ENCODE data around the gene KDM3A. TPM values are rescaled to one million over a fixed set of nuclear protein-coding genes. Genes with fewer than 3 reads are reported as not detected.
A peak's percentile ranks its signal among the peaks of the same experiment; 100 is the strongest.

KDM3A gene
- total RNA-seq, 1 donor from 2014 or later: 69.6 TPM

DNA sequence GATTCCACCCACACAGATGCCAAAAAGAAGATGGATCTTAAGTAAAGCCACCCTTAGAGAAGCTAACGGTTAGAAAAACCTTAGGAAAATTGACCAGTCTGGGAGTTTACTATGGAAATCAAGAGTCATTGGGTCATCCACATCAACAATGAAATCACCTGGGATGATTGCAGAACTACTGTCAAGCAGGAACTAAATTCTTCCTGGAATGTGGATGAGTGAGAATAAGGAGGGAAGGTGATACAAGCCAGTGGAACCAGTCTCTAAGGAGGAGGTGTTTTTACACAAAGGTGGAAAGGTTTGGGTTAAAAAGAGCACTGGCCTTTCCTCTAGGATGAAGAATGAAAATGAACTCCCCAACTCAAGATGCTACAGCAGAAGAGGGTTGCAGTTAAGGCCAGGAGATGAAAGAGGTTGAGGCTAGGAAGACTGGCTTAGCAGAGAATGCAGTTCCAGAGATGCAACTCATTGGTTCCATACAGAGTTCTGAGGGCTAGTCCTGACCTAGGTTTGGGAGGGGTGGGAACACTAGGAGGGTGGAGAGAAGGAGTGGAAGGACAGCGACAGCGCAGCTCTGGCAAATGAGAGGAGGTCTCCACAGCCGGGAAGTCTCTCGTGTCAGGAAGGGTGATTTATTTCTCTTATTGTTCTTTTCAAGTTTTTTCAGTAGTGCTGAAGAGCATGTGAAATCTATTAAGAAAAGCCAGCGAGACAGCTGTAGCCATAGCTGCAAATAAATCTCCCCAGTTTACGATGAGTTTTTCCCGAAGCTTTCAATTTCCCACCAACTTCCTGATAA, 27.7 kb upstream of the KDM3A start:
- H3K36me3 Mint-ChIP-seq (ENCODE audit: low read depth): no peaks in the 10 kb centered on the region
- no peak for DNase-seq
- intact Hi-C loops (cut with micrococcal nuclease): no loop called here
- peaks cover 9% of the 10 kb centered on the region for H3K9me3 Mint-ChIP-seq
- peaks cover 25% of the 10 kb centered on the region for H3K27me3 Mint-ChIP-seq
- no peaks in the 10 kb centered on the region for H3K4me1 Mint-ChIP-seq
- no peak overlapping the region for H3K27ac Mint-ChIP-seq
- H3K4me3 Mint-ChIP-seq: no peak overlapping the region

- H3K4me1 Mint-ChIP-seq: no peaks in the 10 kb centered on the region
- H3K4me3 Mint-ChIP-seq: no peak overlapping the region
- peaks cover 11% of the 10 kb centered on the region for H3K9me3 Mint-ChIP-seq
- H3K27me3 Mint-ChIP-seq: peaks cover 26% of the 10 kb centered on the region
- intact Hi-C loops (cut with micrococcal nuclease): no loop called here
- H3K27ac Mint-ChIP-seq: no peak overlapping the region
- no peak for DNase-seq
- no peaks in the 10 kb centered on the region for H3K36me3 Mint-ChIP-seq (ENCODE audit: low read depth)
Measured at GRCh38 chr2:86414996-86415395, 26.2 kb upstream of the KDM3A start.

- no peaks in the 10 kb centered on the region for H3K36me3 Mint-ChIP-seq (ENCODE audit: low read depth)
Measured at GRCh38 chr2:86416146-86416545, 25.0 kb upstream of the KDM3A start.

GRCh38 chr2:86417961-86418360, 23.2 kb upstream of the KDM3A start:
- Mint-ChIP-seq H3K36me3 (ENCODE audit: low read depth) (no peaks in the 10 kb centered on the region), H3K27ac (no peak overlapping the region), H3K4me3 (no peak overlapping the region), H3K27me3 (peaks cover 41% of the 10 kb centered on the region), H3K9me3 (peaks cover 16% of the 10 kb centered on the region), H3K4me1 (no peaks in the 10 kb centered on the region)
- intact Hi-C loops (cut with micrococcal nuclease): no loop called here
- DNase-seq: no peak

More at GRCh38 chr2:86416146-86416545, 25.0 kb upstream of the KDM3A start:
- H3K4me3 Mint-ChIP-seq: no peak overlapping the region
- intact Hi-C loops (cut with micrococcal nuclease): no loop called here
- H3K9me3 Mint-ChIP-seq: peaks cover 16% of the 10 kb centered on the region
- peaks cover 34% of the 10 kb centered on the region for H3K27me3 Mint-ChIP-seq
- no peaks in the 10 kb centered on the region for H3K4me1 Mint-ChIP-seq
- DNase-seq: no peak
- H3K27ac Mint-ChIP-seq: no peak overlapping the region

- no peaks in the 10 kb centered on the region for H3K36me3 Mint-ChIP-seq (ENCODE audit: low read depth)
- no peak for DNase-seq
- H3K4me3 Mint-ChIP-seq: no peak overlapping the region
- H3K9me3 Mint-ChIP-seq: peaks cover 28% of the 10 kb centered on the region
- no peak overlapping the region for H3K27ac Mint-ChIP-seq
- no peaks in the 10 kb centered on the region for H3K4me1 Mint-ChIP-seq
- H3K27me3 Mint-ChIP-seq: peaks cover 45% of the 10 kb centered on the region
- intact Hi-C loops (cut with micrococcal nuclease): no loop called here
Measured at GRCh38 chr2:86420913-86421312, 20.3 kb upstream of the KDM3A start.

DNA sequence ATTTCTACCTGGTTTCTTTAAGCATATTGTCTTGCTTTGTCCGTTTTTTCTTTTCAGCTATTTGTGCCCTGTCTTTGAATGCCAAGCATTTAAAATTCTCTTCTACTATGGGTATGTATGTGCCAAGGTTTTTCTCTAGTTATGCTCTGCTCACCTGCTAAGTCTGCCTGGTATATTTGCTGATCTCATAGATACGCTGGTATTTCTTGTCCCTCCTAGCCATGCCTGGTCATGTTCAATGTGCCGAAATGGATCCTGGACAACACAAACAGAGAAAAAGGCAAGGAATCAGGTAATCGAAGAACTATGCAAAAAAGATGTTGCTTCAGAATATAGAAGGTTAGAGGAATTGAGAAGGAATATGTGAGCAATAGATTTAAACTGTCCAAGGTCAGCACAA, 14.9 kb upstream of the KDM3A start:
- H3K4me3 Mint-ChIP-seq: no peak overlapping the region
- DNase-seq: no peak
- intact Hi-C loops (cut with micrococcal nuclease): no loop called here
- no peaks in the 10 kb centered on the region for H3K36me3 Mint-ChIP-seq (ENCODE audit: low read depth)
- peaks cover 37% of the 10 kb centered on the region for H3K9me3 Mint-ChIP-seq
- no peaks in the 10 kb centered on the region for H3K4me1 Mint-ChIP-seq
- H3K27me3 Mint-ChIP-seq: peaks cover 50% of the 10 kb centered on the region
- no peak overlapping the region for H3K27ac Mint-ChIP-seq

DNA sequence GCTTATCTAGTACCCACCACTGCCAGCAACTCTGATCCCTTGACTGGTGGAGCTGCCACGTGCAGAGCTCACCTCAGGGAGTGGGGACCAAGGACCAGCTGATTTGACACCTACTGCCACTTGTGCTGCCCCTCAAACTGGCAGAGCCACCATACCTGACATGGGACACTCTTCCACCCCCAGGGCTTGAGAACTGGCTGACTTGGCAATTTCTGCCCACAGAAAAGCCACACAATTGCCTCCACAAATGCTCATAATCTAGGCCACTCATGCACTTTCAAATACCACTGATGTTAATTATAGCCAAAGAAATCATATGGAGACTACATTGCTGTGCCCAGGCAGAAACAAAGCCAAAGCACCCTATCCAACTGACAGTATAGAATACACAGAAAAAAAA, 11.8 kb upstream of the KDM3A start:
- no peak for DNase-seq
- H3K27ac Mint-ChIP-seq: no peak overlapping the region
- peaks cover 26% of the 10 kb centered on the region for H3K9me3 Mint-ChIP-seq
- H3K27me3 Mint-ChIP-seq: peaks cover 50% of the 10 kb centered on the region
- no peak overlapping the region for H3K4me3 Mint-ChIP-seq
- no peaks in the 10 kb centered on the region for H3K4me1 Mint-ChIP-seq
- no peaks in the 10 kb centered on the region for H3K36me3 Mint-ChIP-seq (ENCODE audit: low read depth)
- intact Hi-C loops (cut with micrococcal nuclease): no loop called here

DNA sequence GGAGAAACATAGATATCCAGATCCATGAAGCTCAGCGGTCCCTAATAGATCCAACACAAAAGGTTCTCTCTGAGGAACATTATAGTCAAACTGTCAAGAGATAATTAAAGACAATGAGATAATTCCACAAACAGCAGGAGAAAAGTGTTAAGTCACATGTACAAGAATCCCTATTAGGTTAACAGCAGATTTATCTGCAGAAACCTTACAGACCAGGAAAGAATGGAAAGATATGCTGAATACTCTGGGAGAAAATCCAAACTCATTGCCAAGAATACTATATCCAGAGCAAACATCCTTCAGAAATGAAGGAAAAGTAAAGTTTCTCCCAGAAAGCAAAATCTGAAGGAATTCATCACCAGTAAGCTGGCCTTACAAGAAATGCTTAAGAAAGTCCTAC, 10.8 kb upstream of the KDM3A start:
- H3K27ac Mint-ChIP-seq: no peak overlapping the region
- DNase-seq: no peak
- H3K36me3 Mint-ChIP-seq (ENCODE audit: low read depth): no peaks in the 10 kb centered on the region
- H3K9me3 Mint-ChIP-seq: peaks cover 23% of the 10 kb centered on the region
- no peaks in the 10 kb centered on the region for H3K4me1 Mint-ChIP-seq
- no peak overlapping the region for H3K4me3 Mint-ChIP-seq
- intact Hi-C loops (cut with micrococcal nuclease): no loop called here
- H3K27me3 Mint-ChIP-seq: peaks cover 48% of the 10 kb centered on the region

DNA sequence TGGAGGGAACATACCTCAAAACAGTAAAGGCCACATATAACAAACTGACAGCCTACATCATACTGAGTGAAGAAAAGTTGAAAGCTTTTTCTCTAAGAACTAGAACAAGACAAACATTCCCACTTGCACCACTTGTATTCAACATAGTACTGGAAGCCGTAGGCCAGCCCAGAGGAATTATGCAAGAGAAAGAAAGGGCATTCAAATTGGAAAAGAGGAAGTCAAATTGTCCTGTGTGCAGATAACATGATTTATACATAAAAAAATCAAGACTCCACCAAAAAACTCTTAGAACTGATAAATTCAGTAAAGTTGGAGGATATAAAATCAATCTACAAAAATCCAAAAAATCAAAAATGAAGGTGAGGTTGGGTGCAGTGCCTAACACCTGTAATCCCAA, 8.0 kb upstream of the KDM3A start:
- Mint-ChIP-seq H3K4me3 (no peak overlapping the region), H3K27me3 (peaks cover 40% of the 10 kb centered on the region), H3K27ac (no peak overlapping the region), H3K4me1 (no peaks in the 10 kb centered on the region), H3K36me3 (ENCODE audit: low read depth) (peaks cover 8% of the 10 kb centered on the region), H3K9me3 (peaks cover 28% of the 10 kb centered on the region)
- intact Hi-C loops (cut with micrococcal nuclease): no loop called here
- DNase-seq: no peak

- intact Hi-C loops (cut with micrococcal nuclease): no loop called here
- no peak overlapping the region for H3K27ac Mint-ChIP-seq
- no peak overlapping the region for H3K4me3 Mint-ChIP-seq
- peaks cover 40% of the 10 kb centered on the region for H3K27me3 Mint-ChIP-seq
- DNase-seq: no peak
- H3K4me1 Mint-ChIP-seq: no peaks in the 10 kb centered on the region
- H3K9me3 Mint-ChIP-seq: peaks cover 23% of the 10 kb centered on the region
- peaks cover 8% of the 10 kb centered on the region for H3K36me3 Mint-ChIP-seq (ENCODE audit: low read depth)
Measured at GRCh38 chr2:86434290-86434689, 6.9 kb upstream of the KDM3A start.

DNA sequence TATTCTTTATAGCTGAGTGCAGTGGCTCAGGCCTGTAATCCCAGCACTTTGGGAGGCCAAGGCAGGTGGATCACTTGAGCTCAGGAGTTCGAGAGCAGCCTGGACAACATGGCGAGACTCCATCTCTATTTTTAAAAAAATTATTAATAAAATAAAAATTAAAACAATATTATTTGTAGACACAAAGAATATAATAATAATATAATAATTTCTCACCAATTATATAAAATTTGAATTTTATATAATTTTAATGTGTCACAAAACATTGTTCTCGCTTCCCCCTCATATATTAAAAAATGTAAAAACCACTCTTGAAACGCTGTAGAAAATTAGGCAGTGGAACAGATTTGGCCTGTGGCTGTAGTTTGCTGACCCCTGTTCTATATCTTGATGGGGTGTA, 5.6 kb upstream of the KDM3A start:
- H3K27ac Mint-ChIP-seq: no peak overlapping the region
- DNase-seq: no peak
- intact Hi-C loops (cut with micrococcal nuclease): no loop called here
- H3K4me1 Mint-ChIP-seq: peaks cover 3% of the 10 kb centered on the region
- H3K27me3 Mint-ChIP-seq: peaks cover 32% of the 10 kb centered on the region
- peaks cover 18% of the 10 kb centered on the region for H3K36me3 Mint-ChIP-seq (ENCODE audit: low read depth)
- H3K4me3 Mint-ChIP-seq: no peak overlapping the region
- peaks cover 23% of the 10 kb centered on the region for H3K9me3 Mint-ChIP-seq

DNA sequence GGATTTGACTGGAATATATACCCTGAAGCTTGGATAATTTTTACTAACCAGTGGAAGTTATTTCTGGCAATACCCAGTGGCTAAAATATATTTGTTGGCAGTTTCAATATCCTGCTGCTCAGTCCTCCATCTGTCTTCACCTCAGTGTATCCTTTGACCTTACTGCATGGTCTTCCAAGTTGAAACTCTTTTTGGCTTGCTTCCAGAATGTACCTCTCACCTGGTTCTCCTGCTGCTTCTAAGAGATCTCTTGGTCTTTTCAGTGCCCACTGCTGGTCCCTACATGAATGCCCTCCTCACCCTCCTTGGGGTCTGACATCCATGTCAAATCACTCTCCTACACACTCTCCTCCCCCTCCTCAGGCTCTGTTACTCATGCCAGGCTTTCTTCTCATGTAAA, 4.8 kb upstream of the KDM3A start:
- Mint-ChIP-seq H3K9me3 (peaks cover 20% of the 10 kb centered on the region), H3K27me3 (peaks cover 28% of the 10 kb centered on the region), H3K27ac (no peak overlapping the region), H3K4me1 (peaks cover 10% of the 10 kb centered on the region), H3K4me3 (no peak overlapping the region), H3K36me3 (ENCODE audit: low read depth) (peaks cover 24% of the 10 kb centered on the region)
- no peak for DNase-seq
- intact Hi-C loops (cut with micrococcal nuclease): no loop called here

GRCh38 chr2:86439879-86440630, 1.1 kb upstream of the KDM3A start:
- DNase-seq: no peak
- H3K36me3 Mint-ChIP-seq (ENCODE audit: low read depth): peaks cover 49% of the 10 kb centered on the region
- H3K27ac Mint-ChIP-seq: peak overlapping the region; percentile 99
- peaks cover 16% of the 10 kb centered on the region for H3K9me3 Mint-ChIP-seq
- peak overlapping the region; percentile 95 for H3K4me3 Mint-ChIP-seq
- intact Hi-C loops (cut with micrococcal nuclease): loop anchor here (1.0 to 5.0 kb wide), 4 partner anchors 42 to 333 kb away; partner anchors contain the start of genes MRPL35, PTCD3 and RNF103
- peaks cover 38% of the 10 kb centered on the region for H3K4me1 Mint-ChIP-seq
- H3K27me3 Mint-ChIP-seq: peaks cover 8% of the 10 kb centered on the region

DNA sequence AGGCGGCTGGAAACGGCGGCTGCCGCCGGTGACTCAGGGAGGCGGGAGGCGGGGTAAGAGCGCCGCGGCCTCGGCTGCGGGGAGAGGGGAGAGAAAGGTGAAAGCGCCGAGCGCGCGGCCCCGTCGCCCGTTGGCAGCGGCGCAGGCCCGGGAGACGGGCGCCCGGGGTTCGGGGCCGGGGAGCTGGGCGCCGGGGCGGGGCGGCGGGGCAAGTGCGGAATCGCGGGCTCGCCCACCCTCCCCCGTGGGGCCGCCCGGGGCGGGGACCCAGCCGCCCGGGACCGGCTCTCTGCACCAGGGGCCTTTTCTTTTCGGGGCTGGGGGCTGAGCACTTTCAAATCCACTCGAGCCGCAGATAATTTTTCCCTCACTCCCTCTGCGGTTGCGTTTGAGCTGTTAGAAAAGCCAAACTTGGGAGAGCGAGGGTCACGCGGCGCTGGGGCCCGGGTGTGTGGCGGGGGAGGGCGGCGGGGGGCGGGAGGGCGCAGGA, 266 bp downstream of the KDM3A start:
- peaks cover 14% of the 10 kb centered on the region for H3K9me3 Mint-ChIP-seq
- intact Hi-C loops (cut with micrococcal nuclease): loop anchor here (2.0 to 5.0 kb wide), 2 partner anchors 41 to 335 kb away; partner anchors contain the start of gene PTCD3
- H3K4me3 Mint-ChIP-seq: peak overlapping the region; percentile 95
- H3K27me3 Mint-ChIP-seq: peaks cover 4% of the 10 kb centered on the region
- peaks cover 59% of the 10 kb centered on the region for H3K36me3 Mint-ChIP-seq (ENCODE audit: low read depth)
- peak overlapping the region; percentile 99 for H3K27ac Mint-ChIP-seq
- no peak for DNase-seq
- H3K4me1 Mint-ChIP-seq: peaks cover 46% of the 10 kb centered on the region

Measured in activated CD4-positive, alpha-beta T cell treated with anti-CD3 and anti-CD28 coated beads, Interleukin-2, amount 10 ng/mL, durations not matched to agents 24 days and 14 days (primary cell).